NCI-H748 (cell line): ENCODE data around the gene APBA2.
"Not testable (repeated sequence)": the region's sequence is repeated elsewhere in the genome, so short reads cannot be mapped to it uniquely, and the experiment has no call there.

Experiments
- DNase-seq: peaks from one replicate; lab custom pipeline; 2025; ENCODE audit not compliant: unreplicated experiment; lab: John Stamatoyannopoulos, UW

Gene APBA2

GRCh38 chr15:28994831-28995596 is 109.2 kb downstream of the APBA2 start:
- no peak for DNase-seq

GRCh38 chr15:28995705-28996104 is 109.9 kb downstream of the APBA2 start:
- DNase-seq: no peak

- no peak for DNase-seq
Observed at GRCh38 chr15:28996289-28996688, 110.5 kb downstream of the APBA2 start.

GRCh38 chr15:28996953-28997352 is 111.2 kb downstream of the APBA2 start:
- DNase-seq: no peak

- DNase-seq: no peak
Observed at GRCh38 chr15:28997791-28998190, 112.0 kb downstream of the APBA2 start.

DNA sequence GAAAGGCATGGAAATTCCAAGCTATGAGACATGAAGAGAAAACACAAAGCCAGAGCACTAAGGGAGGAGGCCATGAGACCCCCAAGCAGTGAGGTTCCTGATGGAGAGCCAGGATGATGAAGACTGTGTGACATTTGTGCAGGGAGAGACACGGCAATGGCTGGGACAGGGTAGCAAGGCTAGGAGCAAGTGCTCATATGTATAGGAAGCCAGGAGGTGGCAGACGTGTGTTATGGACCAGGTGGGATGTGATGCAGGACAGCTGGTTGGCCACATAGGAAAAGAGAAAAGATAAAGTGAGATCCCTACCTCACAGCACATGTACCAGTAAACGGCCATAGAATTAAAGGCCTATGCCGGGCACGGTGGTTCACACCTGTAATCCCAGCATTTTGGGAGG is 112.7 kb downstream of the APBA2 start:
- DNase-seq: no peak

- no peak for DNase-seq
Observed at GRCh38 chr15:29003191-29003839, 117.5 kb downstream of the APBA2 start.

DNA sequence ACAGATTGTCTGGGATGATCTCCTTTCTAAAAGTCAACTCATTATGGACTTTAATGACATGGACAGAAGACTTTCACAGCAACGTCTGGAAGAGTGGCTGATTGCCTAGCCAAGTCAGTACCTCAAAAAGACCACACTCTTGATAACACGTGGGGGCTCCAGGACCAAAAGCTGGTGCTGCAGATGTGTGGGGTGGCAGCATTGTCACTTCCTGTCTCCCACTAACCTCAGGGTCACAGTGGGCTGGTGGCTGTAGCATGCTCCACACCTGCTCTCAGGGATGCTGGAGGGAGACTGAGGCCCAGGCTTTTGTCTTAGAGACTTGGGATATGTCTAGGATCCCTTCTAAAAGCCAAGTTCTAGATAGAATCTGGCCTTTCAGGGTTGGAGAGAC is 118.1 kb downstream of the APBA2 start:
- no peak for DNase-seq

DNA sequence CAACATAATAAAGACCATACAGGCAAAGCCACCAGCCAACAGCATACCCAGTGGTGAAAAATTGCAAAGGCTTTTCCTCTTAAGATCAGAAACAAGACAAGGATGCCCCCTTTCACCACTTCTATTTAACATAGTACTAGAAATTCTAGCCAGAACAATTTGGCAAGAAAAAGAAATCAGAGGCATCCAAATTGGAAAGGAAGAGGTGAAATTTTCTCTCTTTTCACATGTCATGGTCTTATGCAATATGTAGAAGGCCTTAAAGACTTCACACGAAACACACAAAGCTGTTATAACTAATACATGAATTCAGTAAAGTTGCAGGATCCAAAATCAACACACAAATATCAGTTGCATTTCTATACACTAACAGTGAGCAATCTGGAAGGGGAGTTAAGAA is 120.2 kb downstream of the APBA2 start:
- no peak for DNase-seq

DNA sequence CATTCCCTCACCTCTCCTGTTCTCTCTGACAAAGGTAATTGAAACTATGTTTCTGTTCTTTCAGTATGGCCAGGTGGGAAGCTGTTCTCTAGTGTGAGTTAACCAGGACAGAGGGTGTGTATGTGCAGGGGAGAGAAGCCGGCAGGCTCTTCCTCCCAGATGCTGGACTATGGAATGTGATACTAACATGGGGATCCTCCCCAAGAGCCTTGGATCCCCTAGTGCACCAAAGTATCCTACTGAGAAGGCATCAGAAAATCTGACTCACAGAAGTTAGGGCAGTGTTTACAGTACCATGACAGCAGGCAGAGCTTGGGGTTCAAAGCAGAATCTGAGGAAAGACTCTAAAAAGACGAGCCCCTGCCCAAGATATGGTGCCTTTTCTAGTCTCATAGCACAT is 123.1 kb downstream of the APBA2 start:
- no peak for DNase-seq

DNA sequence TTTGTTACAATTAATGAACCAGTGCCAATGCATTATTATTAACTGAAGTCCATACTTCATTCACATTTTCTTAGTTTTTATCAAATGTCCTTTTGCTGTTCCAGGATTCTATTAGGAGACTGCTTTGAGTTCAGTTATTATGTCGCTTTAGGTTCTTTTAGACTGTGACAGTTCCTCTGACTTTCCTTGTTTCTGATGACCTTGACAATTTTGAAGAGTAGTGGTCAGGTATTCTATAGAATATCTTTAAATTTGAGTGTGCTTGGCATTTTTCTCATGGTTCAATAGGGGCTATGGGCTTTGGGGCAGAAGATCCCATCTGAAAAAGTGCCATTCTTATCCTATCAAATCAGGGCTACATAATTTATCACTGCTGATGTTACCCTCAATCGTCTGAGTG is 126.3 kb downstream of the APBA2 start:
- DNase-seq: no peak

DNA sequence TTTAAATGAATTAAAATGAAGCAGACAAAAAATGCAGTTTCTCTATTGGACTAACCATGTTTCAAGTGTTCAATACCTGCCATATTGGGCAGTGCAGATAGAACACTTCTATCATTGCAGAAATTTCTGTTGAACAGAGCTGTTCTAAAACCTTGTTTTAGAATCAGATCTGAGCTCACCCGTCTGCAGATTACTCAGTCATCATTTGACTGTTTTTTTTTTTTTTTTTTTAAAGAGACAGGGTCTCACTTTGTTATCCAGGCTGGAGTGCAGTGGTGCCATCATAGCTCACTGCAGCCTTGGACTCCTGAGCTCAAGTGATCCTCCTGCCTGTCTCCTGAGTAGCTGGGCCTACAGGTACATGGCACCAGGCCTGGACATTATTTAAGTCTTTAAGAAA is 128.7 kb downstream of the APBA2 start:
- DNase-seq: no peak

DNA sequence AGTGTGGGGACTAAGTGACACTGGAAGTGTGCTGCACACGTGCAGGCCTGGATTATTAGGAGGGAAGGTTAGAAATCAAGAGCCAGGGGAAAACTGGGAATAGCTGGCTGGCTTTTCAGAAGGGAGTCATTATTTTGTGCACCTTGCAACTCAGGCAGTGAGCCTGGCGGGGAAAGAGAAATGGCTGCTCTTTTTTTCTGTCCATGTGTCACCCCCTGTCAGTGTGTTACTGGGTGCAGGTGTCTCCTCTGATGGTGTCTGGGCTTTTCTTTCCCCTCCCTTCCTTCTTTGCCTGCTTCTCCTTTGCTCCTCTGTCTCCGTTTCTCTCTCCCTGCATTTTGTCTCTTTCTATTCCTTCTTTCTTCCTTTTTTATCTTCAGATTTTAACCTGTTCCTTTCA is 130.7 kb downstream of the APBA2 start:
- no peak for DNase-seq

DNA sequence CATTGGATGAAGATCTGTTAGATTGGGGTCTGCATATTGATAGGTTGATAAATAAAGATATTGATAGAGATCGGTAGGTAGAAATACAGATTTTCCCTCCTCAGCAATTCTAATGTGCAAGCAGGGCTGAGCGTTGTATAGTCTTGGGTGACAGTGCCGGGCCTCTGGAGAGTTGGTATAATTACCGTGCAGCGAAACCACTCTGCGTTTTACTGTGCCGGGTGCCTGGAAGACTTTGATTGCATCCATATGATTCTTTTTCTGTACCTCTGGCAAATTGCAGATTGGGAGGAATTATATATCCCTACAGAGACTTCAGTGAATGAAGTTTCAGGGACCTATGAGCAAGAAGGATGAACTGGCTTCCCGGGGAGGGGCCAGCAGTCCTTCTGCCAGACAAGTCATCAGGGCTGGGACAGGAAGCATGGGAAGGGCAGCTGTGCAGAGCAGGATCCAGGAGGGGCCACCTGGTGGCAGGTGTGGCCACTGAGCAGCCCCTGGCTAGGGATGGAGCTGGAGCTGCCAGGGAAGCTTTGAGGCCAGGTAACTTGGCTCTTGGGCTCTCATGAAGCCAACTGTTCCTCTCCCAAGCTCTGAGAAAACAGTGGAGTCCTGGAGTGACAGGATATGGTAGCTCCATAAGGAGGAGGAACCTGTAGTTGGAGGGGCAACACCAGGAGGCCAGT is 132.5 kb downstream of the APBA2 start:
- DNase-seq: peak; percentile 29

DNA sequence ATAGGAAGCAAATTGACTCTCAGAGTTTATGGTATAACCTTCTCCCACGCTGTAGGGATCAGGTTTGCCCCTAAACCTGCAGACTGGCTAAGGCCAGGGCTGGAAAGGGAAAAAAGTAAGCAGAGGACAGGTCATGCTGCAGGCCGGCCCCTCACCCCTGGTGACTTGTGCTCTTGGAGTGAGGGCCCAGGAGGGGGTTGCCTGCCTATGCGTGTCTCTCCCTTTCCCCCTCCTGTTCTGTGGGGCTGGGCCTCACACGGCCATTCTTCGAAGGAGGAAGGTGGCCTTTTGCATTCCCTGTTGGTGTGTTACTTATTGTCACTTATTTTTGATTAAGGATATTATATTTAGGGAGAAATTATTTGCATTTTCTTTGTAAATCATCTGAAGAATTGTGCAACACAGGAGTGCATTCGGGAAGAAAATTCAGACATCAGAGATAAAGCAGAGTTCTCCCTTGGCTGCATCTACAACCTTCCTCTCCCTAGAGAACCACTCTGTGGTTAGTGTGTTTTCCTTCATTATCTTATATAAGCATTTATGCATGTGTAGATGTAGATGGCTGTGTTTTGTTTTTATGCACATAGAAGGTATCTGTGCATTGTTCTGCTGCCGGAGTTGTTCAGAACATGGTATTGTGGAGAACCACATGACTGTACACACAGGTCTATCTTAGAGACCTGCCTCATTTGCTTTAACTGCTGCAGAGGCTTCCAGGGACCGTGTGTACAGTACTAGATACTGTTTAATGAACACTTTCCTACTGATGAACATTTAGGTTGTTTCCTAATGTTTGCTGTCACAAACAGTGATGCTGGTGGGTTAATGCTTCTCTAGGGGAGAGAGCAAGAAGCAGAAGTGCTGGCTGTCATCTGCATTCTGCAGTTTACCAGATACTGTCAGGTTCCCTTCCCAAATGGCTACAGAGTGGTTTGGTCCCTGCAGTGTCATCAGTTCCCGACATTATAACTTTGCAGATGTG is 133.5 kb downstream of the APBA2 start:
- DNase-seq: no peak

- DNase-seq: no peak
Observed at GRCh38 chr15:29021857-29022256, 136.1 kb downstream of the APBA2 start.

DNA sequence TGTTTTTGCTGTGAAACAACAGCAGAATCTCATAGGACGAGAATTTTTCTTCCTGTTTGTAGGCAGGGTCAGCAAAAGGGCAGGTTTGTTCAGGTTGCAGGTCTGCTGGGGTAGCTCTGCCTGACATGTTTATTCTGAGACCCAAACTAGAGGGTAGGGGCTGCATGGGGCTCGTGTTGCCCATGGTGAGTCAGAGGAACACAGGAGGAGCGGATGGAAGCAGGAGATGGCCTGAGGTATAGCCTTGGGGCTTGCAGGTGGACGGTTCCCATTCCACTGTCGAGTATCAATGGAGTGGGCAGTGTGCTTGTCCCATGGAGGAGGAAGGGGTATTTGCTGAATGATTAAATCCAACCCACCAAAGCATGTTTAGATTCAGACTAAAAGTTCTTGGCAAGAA is 138.9 kb downstream of the APBA2 start:
- no peak for DNase-seq

- not testable (repeated sequence) for DNase-seq
Observed at GRCh38 chr15:29025411-29025810, 139.6 kb downstream of the APBA2 start.

- not testable (repeated sequence) for DNase-seq
Observed at GRCh38 chr15:29028158-29028557, 142.4 kb downstream of the APBA2 start.

DNA sequence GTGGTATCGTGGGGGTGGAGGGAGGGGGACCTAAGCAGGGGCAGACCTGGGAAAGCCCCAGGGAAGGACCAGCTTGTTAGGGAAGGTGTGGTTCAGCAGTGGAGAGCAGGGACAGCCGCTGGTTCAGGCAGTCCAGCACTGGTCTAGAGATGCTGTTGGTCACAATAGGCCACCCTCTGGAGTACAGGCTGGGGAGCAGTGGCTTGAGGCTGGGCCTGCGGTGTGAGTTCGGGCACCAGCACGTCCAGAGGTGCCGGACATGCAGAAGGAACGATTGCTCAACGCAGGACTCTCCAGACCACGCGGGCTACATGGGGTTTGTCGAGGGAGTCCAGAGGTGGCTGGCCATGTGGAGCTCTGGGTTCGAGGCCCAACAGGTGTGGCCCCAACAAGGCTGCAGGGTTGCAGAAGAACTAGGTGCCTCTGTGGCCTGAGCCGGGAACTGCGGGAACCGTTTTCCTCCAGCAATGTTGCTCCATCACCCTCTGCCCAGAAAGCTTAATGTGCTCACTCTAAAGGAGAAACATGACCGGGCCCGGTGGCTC is 143.9 kb downstream of the APBA2 start:
- DNase-seq: no peak
